ENCODE measurements around the gene JAZF1. TPM values are rescaled to one million over a fixed set of nuclear protein-coding genes. Genes with fewer than 3 reads are reported as not detected.

JAZF1 gene
- total and polyA plus RNA-seq, 9 of the 15 experiments (the other 6 are each of a cell fraction or from before 2014, with no cell fraction given): 0.04 to 0.64 (median 0.11) TPM; not detected in 3

DNA sequence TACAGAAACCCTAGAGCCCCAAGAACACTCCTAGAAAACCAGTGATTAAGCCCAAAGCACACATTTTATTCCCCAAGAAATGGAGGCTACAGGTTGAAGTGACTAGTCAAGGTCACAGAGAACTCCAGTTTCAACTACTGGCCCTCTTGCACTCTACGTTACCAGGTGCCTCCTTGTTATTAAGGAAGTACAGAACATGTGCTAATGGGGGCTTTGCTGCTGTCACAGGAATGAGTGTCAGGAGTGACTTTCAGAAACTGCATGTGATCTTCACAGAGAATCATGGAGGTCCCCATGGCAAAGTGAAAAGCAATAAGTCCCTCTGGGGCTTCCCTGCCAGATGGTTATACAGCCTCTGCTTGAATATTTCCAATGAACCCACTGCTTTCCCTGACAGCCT is 19.3 kb downstream of the JAZF1 start:
- Histone ChIP-seq H3K36me3 (ENCODE audit: control insufficient read depth, insufficient read depth, low read length) (no peaks in the 10 kb centered on the region), H3K27ac (ENCODE audit: extremely low read depth, low read depth, low read length) (no peak overlapping the region), H3K9ac (ENCODE audit: insufficient read depth in 1 of 2, low read depth in 2 of 2, low read length in 2 of 2) (no peak overlapping the region), H3K4me2 (ENCODE audit: insufficient read depth, low read length) (no peak overlapping the region), H3K27me3 (ENCODE audit: control insufficient read depth in 2 of 2, insufficient read depth in 2 of 2, low read length in 2 of 2) (peaks cover 2 to 4% of the 10 kb centered on the region in 2 experiments; a peak in 2 of 5 replicates), H2AFZ (ENCODE audit: low read depth, low read length) (no peak overlapping the region), H3K4me1 (replicated peaks in 1 of 2; ENCODE audit: control insufficient read depth in 2 of 2, insufficient read depth in 2 of 2, low read length in 2 of 2) (no peaks in the 10 kb centered on the region), H3K4me3 (no peak overlapping the region), H4K20me1 (replicated peaks; ENCODE audit: control insufficient read depth, insufficient read depth, low read length) (no peaks in the 10 kb centered on the region), H3K79me2 (ENCODE audit: control insufficient read depth, insufficient read depth, low read length) (no peaks in the 10 kb centered on the region), H3K9me1 (ENCODE audit: control insufficient read depth, insufficient read depth, low read length) (no peaks in the 10 kb centered on the region), H3K9me3 (replicated peaks; ENCODE audit: control insufficient read depth, insufficient read depth, low read depth, low read length) (no peaks in the 10 kb centered on the region)
- FAIRE-seq: no peak
- in situ Hi-C loops (cut with MboI): no loop called here
- ChIA-PET CTCF (ENCODE audit: low intra/inter-chr PET ratio) (no interaction called here), POLR2A (interaction anchor here (0.5 kb wide), 1 partner anchor 14 kb away, joined by 3 read pairs; no protein-coding TSS in a partner anchor)
- WGBS (ENCODE audit: insufficient coverage, low coverage, missing lambda C conversion rate): 0% methylated on average over 1 of the region's 1 CpG
- no peak for DNase-seq (ENCODE audit: extremely low read depth in 1 of 4, low spot score in 3 of 4)
- ATAC-seq: no peak
- intact Hi-C loops (cut with micrococcal nuclease): no loop called here
- BruUV-seq (replicated peaks): no TSS peak
- TF ChIP-seq ZNF780A (CRISPR knock-in tag; IDR thresholded peaks at IDR 0.05): no peak
- no peak for TF ChIP-seq ZNF408 (CRISPR knock-in tag; IDR thresholded peaks at IDR 0.05; ENCODE audit: low read depth)
- no peak for TF ChIP-seq KDM4B (IDR thresholded peaks at IDR 0.05; ENCODE audit: borderline replicate concordance in 2 of 2, low read depth in 1 of 2)
- TF ChIP-seq, protein P1, sequence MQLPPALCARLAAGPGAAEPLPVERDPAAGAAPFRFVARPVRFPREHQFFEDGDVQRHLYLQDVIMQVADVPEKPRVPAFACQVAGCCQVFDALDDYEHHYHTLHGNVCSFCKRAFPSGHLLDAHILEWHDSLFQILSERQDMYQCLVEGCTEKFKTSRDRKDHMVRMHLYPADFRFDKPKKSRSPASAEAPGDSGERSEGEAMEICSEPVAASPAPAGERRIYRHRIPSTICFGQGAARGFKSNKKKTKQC (CRISPR knock-in tag; IDR thresholded peaks at IDR 0.05): no peak
- TF ChIP-seq BRD4 (IDR thresholded peaks at IDR 0.05): no peak
- no peak for TF ChIP-seq TBL1XR1 (IDR thresholded peaks at IDR 0.05; ENCODE audit: low read length in 2 of 2)
- TF ChIP-seq, protein P2, sequence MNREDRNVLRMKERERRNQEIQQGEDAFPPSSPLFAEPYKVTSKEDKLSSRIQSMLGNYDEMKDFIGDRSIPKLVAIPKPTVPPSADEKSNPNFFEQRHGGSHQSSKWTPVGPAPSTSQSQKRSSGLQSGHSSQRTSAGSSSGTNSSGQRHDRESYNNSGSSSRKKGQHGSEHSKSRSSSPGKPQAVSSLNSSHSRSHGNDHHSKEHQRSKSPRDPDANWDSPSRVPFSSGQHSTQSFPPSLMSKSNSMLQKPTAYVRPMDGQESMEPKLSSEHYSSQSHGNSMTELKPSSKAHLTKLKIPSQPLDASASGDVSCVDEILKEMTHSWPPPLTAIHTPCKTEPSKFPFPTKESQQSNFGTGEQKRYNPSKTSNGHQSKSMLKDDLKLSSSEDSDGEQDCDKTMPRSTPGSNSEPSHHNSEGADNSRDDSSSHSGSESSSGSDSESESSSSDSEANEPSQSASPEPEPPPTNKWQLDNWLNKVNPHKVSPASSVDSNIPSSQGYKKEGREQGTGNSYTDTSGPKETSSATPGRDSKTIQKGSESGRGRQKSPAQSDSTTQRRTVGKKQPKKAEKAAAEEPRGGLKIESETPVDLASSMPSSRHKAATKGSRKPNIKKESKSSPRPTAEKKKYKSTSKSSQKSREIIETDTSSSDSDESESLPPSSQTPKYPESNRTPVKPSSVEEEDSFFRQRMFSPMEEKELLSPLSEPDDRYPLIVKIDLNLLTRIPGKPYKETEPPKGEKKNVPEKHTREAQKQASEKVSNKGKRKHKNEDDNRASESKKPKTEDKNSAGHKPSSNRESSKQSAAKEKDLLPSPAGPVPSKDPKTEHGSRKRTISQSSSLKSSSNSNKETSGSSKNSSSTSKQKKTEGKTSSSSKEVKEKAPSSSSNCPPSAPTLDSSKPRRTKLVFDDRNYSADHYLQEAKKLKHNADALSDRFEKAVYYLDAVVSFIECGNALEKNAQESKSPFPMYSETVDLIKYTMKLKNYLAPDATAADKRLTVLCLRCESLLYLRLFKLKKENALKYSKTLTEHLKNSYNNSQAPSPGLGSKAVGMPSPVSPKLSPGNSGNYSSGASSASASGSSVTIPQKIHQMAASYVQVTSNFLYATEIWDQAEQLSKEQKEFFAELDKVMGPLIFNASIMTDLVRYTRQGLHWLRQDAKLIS (CRISPR knock-in tag; IDR thresholded peaks at IDR 0.05): no peak
- no peak for TF ChIP-seq MTA1 (IDR thresholded peaks at IDR 0.05; ENCODE audit: borderline replicate concordance)
- TF ChIP-seq, protein P3, sequence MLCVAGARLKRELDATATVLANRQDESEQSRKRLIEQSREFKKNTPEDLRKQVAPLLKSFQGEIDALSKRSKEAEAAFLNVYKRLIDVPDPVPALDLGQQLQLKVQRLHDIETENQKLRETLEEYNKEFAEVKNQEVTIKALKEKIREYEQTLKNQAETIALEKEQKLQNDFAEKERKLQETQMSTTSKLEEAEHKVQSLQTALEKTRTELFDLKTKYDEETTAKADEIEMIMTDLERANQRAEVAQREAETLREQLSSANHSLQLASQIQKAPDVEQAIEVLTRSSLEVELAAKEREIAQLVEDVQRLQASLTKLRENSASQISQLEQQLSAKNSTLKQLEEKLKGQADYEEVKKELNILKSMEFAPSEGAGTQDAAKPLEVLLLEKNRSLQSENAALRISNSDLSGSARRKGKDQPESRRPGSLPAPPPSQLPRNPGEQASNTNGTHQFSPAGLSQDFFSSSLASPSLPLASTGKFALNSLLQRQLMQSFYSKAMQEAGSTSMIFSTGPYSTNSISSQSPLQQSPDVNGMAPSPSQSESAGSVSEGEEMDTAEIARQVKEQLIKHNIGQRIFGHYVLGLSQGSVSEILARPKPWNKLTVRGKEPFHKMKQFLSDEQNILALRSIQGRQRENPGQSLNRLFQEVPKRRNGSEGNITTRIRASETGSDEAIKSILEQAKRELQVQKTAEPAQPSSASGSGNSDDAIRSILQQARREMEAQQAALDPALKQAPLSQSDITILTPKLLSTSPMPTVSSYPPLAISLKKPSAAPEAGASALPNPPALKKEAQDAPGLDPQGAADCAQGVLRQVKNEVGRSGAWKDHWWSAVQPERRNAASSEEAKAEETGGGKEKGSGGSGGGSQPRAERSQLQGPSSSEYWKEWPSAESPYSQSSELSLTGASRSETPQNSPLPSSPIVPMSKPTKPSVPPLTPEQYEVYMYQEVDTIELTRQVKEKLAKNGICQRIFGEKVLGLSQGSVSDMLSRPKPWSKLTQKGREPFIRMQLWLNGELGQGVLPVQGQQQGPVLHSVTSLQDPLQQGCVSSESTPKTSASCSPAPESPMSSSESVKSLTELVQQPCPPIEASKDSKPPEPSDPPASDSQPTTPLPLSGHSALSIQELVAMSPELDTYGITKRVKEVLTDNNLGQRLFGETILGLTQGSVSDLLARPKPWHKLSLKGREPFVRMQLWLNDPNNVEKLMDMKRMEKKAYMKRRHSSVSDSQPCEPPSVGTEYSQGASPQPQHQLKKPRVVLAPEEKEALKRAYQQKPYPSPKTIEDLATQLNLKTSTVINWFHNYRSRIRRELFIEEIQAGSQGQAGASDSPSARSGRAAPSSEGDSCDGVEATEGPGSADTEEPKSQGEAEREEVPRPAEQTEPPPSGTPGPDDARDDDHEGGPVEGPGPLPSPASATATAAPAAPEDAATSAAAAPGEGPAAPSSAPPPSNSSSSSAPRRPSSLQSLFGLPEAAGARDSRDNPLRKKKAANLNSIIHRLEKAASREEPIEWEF (CRISPR knock-in tag; IDR thresholded peaks at IDR 0.05): no peak
- TF ChIP-seq TAF7 (tag; IDR thresholded peaks at IDR 0.05): no peak
- no peak for TF ChIP-seq ETV1 (tag; conservative IDR thresholded peaks at IDR 0.05; ENCODE audit: low read depth)

Measured in K562 (cell line).